ENCODE data around the gene MAPKAP1.

Gene MAPKAP1

DNA sequence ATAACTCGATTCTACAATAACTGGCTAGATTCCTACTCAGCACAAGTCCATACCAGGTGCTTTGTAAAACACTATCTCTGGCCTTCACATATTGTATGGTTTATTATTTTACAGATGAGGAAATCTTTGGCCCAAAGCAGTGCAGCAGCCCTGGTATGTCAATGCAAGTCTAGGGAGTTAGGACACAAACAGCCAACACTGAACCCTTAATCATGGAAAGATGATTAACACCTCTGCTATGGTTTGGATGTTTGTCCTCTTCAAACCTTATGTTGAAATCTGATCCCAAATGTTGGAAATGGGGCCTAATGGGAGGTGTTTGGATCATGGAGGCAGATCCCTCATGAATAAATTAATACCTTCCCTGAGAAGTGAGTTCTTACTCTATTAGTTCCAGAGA lies 76.6 kb downstream of the MAPKAP1 start (continued):
- TF ChIP-seq, protein P1, sequence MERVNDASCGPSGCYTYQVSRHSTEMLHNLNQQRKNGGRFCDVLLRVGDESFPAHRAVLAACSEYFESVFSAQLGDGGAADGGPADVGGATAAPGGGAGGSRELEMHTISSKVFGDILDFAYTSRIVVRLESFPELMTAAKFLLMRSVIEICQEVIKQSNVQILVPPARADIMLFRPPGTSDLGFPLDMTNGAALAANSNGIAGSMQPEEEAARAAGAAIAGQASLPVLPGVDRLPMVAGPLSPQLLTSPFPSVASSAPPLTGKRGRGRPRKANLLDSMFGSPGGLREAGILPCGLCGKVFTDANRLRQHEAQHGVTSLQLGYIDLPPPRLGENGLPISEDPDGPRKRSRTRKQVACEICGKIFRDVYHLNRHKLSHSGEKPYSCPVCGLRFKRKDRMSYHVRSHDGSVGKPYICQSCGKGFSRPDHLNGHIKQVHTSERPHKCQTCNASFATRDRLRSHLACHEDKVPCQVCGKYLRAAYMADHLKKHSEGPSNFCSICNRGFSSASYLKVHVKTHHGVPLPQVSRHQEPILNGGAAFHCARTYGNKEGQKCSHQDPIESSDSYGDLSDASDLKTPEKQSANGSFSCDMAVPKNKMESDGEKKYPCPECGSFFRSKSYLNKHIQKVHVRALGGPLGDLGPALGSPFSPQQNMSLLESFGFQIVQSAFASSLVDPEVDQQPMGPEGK (CRISPR knock-in tag; IDR thresholded peaks at IDR 0.05; ENCODE audit: borderline replicate concordance): no peak
- TF ChIP-seq ESRRG (CRISPR knock-in tag; IDR thresholded peaks at IDR 0.05): no peak

DNA sequence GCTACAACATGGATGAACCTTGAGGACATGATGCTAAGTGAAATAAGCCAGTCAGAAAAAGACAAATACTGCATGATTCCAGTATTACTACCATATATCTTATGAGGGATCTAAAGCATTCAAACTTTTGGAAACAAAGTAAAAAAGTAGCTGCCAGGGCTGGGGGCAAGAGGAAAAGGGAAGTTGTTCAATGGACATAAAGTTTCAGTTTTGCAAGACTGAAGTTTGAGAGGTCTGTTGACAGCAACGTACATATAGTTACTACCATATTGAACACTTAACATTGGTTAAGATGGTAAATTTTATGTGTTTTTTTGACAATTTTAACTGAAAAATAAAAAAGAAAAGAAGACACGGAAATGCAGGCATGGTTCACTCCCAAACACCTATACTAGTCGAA lies 77.6 kb downstream of the MAPKAP1 start:
- no peak for ATAC-seq
- TF ChIP-seq ZFP3 (CRISPR knock-in tag; IDR thresholded peaks at IDR 0.05) (no peak), RARB (CRISPR knock-in tag; IDR thresholded peaks at IDR 0.05) (no peak), ZNF565 (CRISPR knock-in tag; conservative IDR thresholded peaks at IDR 0.05; ENCODE audit: low read depth) (no peak), ZNF70 (CRISPR knock-in tag; IDR thresholded peaks at IDR 0.05) (no peak), ISL1 (CRISPR knock-in tag; IDR thresholded peaks at IDR 0.05) (no peak), BACH2 (CRISPR knock-in tag; IDR thresholded peaks at IDR 0.05; ENCODE audit: borderline replicate concordance) (no peak), GLIS3 (CRISPR knock-in tag; IDR thresholded peaks at IDR 0.05) (no peak), PPARA (CRISPR knock-in tag; IDR thresholded peaks at IDR 0.05; ENCODE audit: borderline replicate concordance) (no peak), SNAI2 (CRISPR knock-in tag; IDR thresholded peaks at IDR 0.05) (no peak), ESRRG (CRISPR knock-in tag; IDR thresholded peaks at IDR 0.05) (no peak)
- TF ChIP-seq, protein P2, sequence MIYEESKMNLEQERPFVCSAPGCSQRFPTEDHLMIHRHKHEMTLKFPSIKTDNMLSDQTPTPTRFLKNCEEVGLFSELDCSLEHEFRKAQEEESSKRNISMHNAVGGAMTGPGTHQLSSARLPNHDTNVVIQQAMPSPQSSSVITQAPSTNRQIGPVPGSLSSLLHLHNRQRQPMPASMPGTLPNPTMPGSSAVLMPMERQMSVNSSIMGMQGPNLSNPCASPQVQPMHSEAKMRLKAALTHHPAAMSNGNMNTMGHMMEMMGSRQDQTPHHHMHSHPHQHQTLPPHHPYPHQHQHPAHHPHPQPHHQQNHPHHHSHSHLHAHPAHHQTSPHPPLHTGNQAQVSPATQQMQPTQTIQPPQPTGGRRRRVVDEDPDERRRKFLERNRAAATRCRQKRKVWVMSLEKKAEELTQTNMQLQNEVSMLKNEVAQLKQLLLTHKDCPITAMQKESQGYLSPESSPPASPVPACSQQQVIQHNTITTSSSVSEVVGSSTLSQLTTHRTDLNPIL (CRISPR knock-in tag; IDR thresholded peaks at IDR 0.05; ENCODE audit: low read depth): no peak
- TF ChIP-seq, protein P3, sequence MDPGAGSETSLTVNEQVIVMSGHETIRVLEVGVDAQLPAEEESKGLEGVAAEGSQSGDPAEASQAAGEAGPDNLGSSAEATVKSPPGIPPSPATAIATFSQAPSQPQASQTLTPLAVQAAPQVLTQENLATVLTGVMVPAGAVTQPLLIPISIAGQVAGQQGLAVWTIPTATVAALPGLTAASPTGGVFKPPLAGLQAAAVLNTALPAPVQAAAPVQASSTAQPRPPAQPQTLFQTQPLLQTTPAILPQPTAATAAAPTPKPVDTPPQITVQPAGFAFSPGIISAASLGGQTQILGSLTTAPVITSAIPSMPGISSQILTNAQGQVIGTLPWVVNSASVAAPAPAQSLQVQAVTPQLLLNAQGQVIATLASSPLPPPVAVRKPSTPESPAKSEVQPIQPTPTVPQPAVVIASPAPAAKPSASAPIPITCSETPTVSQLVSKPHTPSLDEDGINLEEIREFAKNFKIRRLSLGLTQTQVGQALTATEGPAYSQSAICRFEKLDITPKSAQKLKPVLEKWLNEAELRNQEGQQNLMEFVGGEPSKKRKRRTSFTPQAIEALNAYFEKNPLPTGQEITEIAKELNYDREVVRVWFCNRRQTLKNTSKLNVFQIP (CRISPR knock-in tag; IDR thresholded peaks at IDR 0.05; ENCODE audit: borderline replicate concordance, low read depth): no peak
- TF ChIP-seq, protein P1 (CRISPR knock-in tag; IDR thresholded peaks at IDR 0.05; ENCODE audit: borderline replicate concordance): no peak
- TF ChIP-seq, protein P4, sequence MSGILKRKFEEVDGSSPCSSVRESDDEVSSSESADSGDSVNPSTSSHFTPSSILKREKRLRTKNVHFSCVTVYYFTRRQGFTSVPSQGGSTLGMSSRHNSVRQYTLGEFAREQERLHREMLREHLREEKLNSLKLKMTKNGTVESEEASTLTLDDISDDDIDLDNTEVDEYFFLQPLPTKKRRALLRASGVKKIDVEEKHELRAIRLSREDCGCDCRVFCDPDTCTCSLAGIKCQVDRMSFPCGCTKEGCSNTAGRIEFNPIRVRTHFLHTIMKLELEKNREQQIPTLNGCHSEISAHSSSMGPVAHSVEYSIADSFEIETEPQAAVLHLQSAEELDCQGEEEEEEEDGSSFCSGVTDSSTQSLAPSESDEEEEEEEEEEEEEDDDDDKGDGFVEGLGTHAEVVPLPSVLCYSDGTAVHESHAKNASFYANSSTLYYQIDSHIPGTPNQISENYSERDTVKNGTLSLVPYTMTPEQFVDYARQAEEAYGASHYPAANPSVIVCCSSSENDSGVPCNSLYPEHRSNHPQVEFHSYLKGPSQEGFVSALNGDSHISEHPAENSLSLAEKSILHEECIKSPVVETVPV (CRISPR knock-in tag; IDR thresholded peaks at IDR 0.05): no peak

DNA sequence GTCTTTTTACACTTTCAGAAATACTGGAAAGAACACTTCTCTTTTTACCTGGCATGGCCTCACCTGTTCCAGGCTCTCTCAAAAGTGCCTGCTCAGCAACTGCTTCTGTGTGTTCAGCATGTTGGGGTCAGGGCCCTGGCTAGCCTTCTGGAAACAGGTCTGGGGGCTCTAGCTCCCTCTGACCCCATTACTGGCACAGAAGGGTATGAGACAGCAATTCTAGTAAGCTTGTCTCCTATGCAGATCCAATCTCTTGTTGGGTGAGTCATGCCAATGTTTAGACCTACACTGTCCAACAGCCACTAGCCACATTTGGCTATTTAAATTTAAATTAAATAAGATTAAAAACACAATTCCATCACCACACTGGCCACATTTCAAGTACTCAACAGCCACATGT lies 80.8 kb downstream of the MAPKAP1 start:
- TF ChIP-seq, protein P2 (CRISPR knock-in tag; IDR thresholded peaks at IDR 0.05; ENCODE audit: low read depth): no peak
- no peak for TF ChIP-seq ISL1 (CRISPR knock-in tag; IDR thresholded peaks at IDR 0.05)
- no peak for TF ChIP-seq RARB (CRISPR knock-in tag; IDR thresholded peaks at IDR 0.05)
- no peak for TF ChIP-seq TOX (CRISPR knock-in tag; IDR thresholded peaks at IDR 0.05; ENCODE audit: borderline replicate concordance)
- no peak for TF ChIP-seq ZFP3 (CRISPR knock-in tag; IDR thresholded peaks at IDR 0.05)
- no peak for TF ChIP-seq ARNTL (CRISPR knock-in tag; IDR thresholded peaks at IDR 0.05; ENCODE audit: borderline replicate concordance, low read depth)
- TF ChIP-seq, protein P3 (CRISPR knock-in tag; IDR thresholded peaks at IDR 0.05; ENCODE audit: borderline replicate concordance, low read depth): no peak
- no peak for TF ChIP-seq TCF4 (CRISPR knock-in tag; IDR thresholded peaks at IDR 0.05; ENCODE audit: borderline replicate concordance)
- TF ChIP-seq, protein P1 (CRISPR knock-in tag; IDR thresholded peaks at IDR 0.05; ENCODE audit: borderline replicate concordance): no peak
- TF ChIP-seq ESRRG (CRISPR knock-in tag; IDR thresholded peaks at IDR 0.05): no peak
- no peak for TF ChIP-seq ZNF565 (CRISPR knock-in tag; conservative IDR thresholded peaks at IDR 0.05; ENCODE audit: low read depth)
- TF ChIP-seq PPARA (CRISPR knock-in tag; IDR thresholded peaks at IDR 0.05; ENCODE audit: borderline replicate concordance): no peak
- no peak for TF ChIP-seq OSR1 (CRISPR knock-in tag; IDR thresholded peaks at IDR 0.05)
- TF ChIP-seq, protein P4 (CRISPR knock-in tag; IDR thresholded peaks at IDR 0.05): no peak
- ATAC-seq: peak; percentile 80
